Trophoblast cell (in vitro differentiated cells and primary cell): ENCODE measurements around the gene PANK4.

Experiments
- DNase-seq, 2 donors: peaks; one replicate each; pipeline ENCODE4 v3.0.0-alpha.2; 2016
- H2AFZ ChIP-seq: 2 replicates; pipeline ENCODE4 v1.6.1; 2013; ENCODE audit warnings: low read length, moderate library complexity, mild to moderate bottlenecking; ENCODE audit not compliant: insufficient read depth, poor library complexity
- H2AK5ac ChIP-seq: 2 replicates; pipeline ENCODE4 v1.6.1; 2013; ENCODE audit warnings: mild to moderate bottlenecking, low read length
- H2BK120ac ChIP-seq: 2 replicates; pipeline ENCODE4 v1.6.1; 2013; ENCODE audit warnings: low read length, mild to moderate bottlenecking, moderate library complexity; ENCODE audit not compliant: insufficient read depth, poor library complexity
- H2BK12ac ChIP-seq: 2 replicates; pipeline ENCODE4 v1.6.1; 2013; ENCODE audit warnings: mild to moderate bottlenecking, low read length, moderate library complexity
- H2BK5ac ChIP-seq: 2 replicates; pipeline ENCODE4 v1.6.1; 2013; ENCODE audit warnings: low read length, low read depth, moderate library complexity, mild to moderate bottlenecking; ENCODE audit not compliant: poor library complexity
- H3K14ac ChIP-seq: 2 replicates; pipeline ENCODE4 v1.6.1; 2013; ENCODE audit warnings: mild to moderate bottlenecking, low read length
- H3K18ac ChIP-seq: 2 replicates; pipeline ENCODE4 v1.6.1; 2013; ENCODE audit warnings: mild to moderate bottlenecking, low read length
- H3K23ac ChIP-seq: 2 replicates; pipeline ENCODE4 v1.6.1; 2013; ENCODE audit warnings: low read length
- H3K27ac ChIP-seq: 2 replicates; pipeline ENCODE4 v1.5.1; 2013; ENCODE audit warnings: low read depth, mild to moderate bottlenecking, inconsistent platforms, low read length, moderate library complexity
- H3K27me3 ChIP-seq: 2 replicates; pipeline ENCODE4 v1.6.1; 2013; ENCODE audit warnings: inconsistent platforms, mild to moderate bottlenecking, low read length, moderate library complexity; ENCODE audit not compliant: insufficient read depth
- H3K36me3 ChIP-seq, 2 experiments: 1 replicate in 1 of 2; 2 replicates in 1 of 2; pipeline ENCODE4 v1.6.1; 2013; ENCODE audit warnings: low read length in 2 of 2, mild to moderate bottlenecking in 2 of 2, moderate library complexity in 1 of 2; ENCODE audit not compliant: insufficient read depth in 2 of 2, control insufficient read depth in 1 of 2
- H3K4ac ChIP-seq: 2 replicates; pipeline ENCODE4 v1.6.1; 2013; ENCODE audit warnings: low read depth, mild to moderate bottlenecking, low read length, moderate library complexity
- H3K4me1 ChIP-seq, 2 experiments: 1 replicate in 1 of 2; 2 replicates in 1 of 2; pipeline ENCODE4 v1.6.1; 2013; ENCODE audit warnings: low read length in 2 of 2, mild to moderate bottlenecking in 2 of 2, moderate library complexity in 1 of 2; ENCODE audit not compliant: insufficient read depth in 2 of 2, control insufficient read depth in 1 of 2
- H3K4me2 ChIP-seq: 2 replicates; pipeline ENCODE4 v1.6.1; 2013; ENCODE audit warnings: inconsistent platforms, mild to moderate bottlenecking, low read length, moderate library complexity
- H3K4me3 ChIP-seq: 2 replicates; pipeline ENCODE4 v1.5.1; 2013; ENCODE audit warnings: mild to moderate bottlenecking, low read depth, low read length, inconsistent platforms
- H3K79me1 ChIP-seq: one replicate; pipeline ENCODE4 v1.6.1; 2013; ENCODE audit warnings: low read length
- H3K79me2 ChIP-seq: 2 replicates; pipeline ENCODE4 v1.6.1; 2013; ENCODE audit warnings: low read length, mild to moderate bottlenecking; ENCODE audit not compliant: control insufficient read depth, insufficient read depth, poor library complexity
- H3K9ac ChIP-seq: 2 replicates; pipeline ENCODE4 v1.6.1; 2013; ENCODE audit warnings: mild to moderate bottlenecking, low read length
- H3K9me3 ChIP-seq: 2 replicates; pipeline ENCODE4 v1.6.1; 2013; ENCODE audit warnings: low read depth, mild to moderate bottlenecking, control low read depth, inconsistent platforms, low read length; ENCODE audit not compliant: insufficient read depth
- H4K12ac ChIP-seq: 2 replicates; pipeline ENCODE4 v1.6.1; 2013; ENCODE audit warnings: low read depth, mild to moderate bottlenecking, low read length, moderate library complexity
- H4K8ac ChIP-seq: 2 replicates; pipeline ENCODE4 v1.6.1; 2013; ENCODE audit warnings: low read depth, mild to moderate bottlenecking, low read length, moderate library complexity
- H4K91ac ChIP-seq: one replicate; pipeline ENCODE4 v1.6.1; 2013; ENCODE audit warnings: low read depth, mild to moderate bottlenecking, low read length, moderate library complexity
- WGBS: extraction: QIAGEN DNeasy Blood & Tissue Kit; methylation state at CpG from one replicate; pipeline ENCODE4 v1.1.7; 2013; ENCODE audit warnings: missing lambda C conversion rate; ENCODE audit not compliant: insufficient read length, insufficient coverage; ENCODE audit errors: extremely low coverage; 5-methylcytosine and 5-hydroxymethylcytosine counted together

PANK4 gene

GRCh38 chr1:2516124-2516523, 10.3 kb downstream of the PANK4 start:
- no peaks in the 10 kb centered on the region for H3K79me2 ChIP-seq
- no peak overlapping the region for H2AFZ ChIP-seq
- no peak overlapping the region for H2AK5ac ChIP-seq
- no peaks in the 10 kb centered on the region for H3K27me3 ChIP-seq
- no peaks in the 10 kb centered on the region for H3K4me1 ChIP-seq
- H2BK120ac ChIP-seq, result no peak overlapping the region
- DNase-seq, result no peak
- no peak overlapping the region for H3K4me2 ChIP-seq
- H4K8ac ChIP-seq, result no peak overlapping the region
- no peak overlapping the region for H3K23ac ChIP-seq
- peaks cover 94 to 96% of the 10 kb centered on the region in 2 experiments for H3K36me3 ChIP-seq
- no peak overlapping the region for H2BK5ac ChIP-seq
- H3K4me3 ChIP-seq, result no peak overlapping the region
- no peak overlapping the region for H3K18ac ChIP-seq
- WGBS, result no CpG with 5 or more reads among the region's 17 CpGs
- H2BK12ac ChIP-seq, result no peak overlapping the region
- H3K14ac ChIP-seq, result no peak overlapping the region
- H4K91ac ChIP-seq, result no peak overlapping the region
- H3K27ac ChIP-seq, result no peak overlapping the region
- no peaks in the 10 kb centered on the region for H3K79me1 ChIP-seq
- no peak overlapping the region for H3K4ac ChIP-seq
- H3K9me3 ChIP-seq, result peaks cover 2% of the 10 kb centered on the region
- H3K9ac ChIP-seq, result no peak overlapping the region
- H4K12ac ChIP-seq, result no peak overlapping the region

GRCh38 chr1:2515763-2516080, 10.7 kb downstream of the PANK4 start:
- no peak overlapping the region for H3K14ac ChIP-seq
- H3K4me3 ChIP-seq, result no peak overlapping the region
- no peak overlapping the region for H4K8ac ChIP-seq
- H4K12ac ChIP-seq, result no peak overlapping the region
- no peaks in the 10 kb centered on the region for H3K27me3 ChIP-seq
- H3K79me2 ChIP-seq, result no peaks in the 10 kb centered on the region
- no peaks in the 10 kb centered on the region for H3K79me1 ChIP-seq
- no peak overlapping the region for H3K9ac ChIP-seq
- no peak overlapping the region for H3K18ac ChIP-seq
- no peak overlapping the region for H3K27ac ChIP-seq
- H2BK120ac ChIP-seq, result no peak overlapping the region
- no peak overlapping the region for H2AFZ ChIP-seq
- peaks cover 94 to 96% of the 10 kb centered on the region in 2 experiments for H3K36me3 ChIP-seq
- H3K4me1 ChIP-seq, result no peaks in the 10 kb centered on the region
- no peak overlapping the region for H2AK5ac ChIP-seq
- H2BK5ac ChIP-seq, result no peak overlapping the region
- no peak overlapping the region for H3K4me2 ChIP-seq
- H4K91ac ChIP-seq, result no peak overlapping the region
- no CpG with 5 or more reads among the region's 11 CpGs for WGBS
- no peak overlapping the region for H3K23ac ChIP-seq
- H3K4ac ChIP-seq, result no peak overlapping the region
- H3K9me3 ChIP-seq, result peaks cover 2% of the 10 kb centered on the region
- no peak overlapping the region for H2BK12ac ChIP-seq
- no peak for DNase-seq

DNA sequence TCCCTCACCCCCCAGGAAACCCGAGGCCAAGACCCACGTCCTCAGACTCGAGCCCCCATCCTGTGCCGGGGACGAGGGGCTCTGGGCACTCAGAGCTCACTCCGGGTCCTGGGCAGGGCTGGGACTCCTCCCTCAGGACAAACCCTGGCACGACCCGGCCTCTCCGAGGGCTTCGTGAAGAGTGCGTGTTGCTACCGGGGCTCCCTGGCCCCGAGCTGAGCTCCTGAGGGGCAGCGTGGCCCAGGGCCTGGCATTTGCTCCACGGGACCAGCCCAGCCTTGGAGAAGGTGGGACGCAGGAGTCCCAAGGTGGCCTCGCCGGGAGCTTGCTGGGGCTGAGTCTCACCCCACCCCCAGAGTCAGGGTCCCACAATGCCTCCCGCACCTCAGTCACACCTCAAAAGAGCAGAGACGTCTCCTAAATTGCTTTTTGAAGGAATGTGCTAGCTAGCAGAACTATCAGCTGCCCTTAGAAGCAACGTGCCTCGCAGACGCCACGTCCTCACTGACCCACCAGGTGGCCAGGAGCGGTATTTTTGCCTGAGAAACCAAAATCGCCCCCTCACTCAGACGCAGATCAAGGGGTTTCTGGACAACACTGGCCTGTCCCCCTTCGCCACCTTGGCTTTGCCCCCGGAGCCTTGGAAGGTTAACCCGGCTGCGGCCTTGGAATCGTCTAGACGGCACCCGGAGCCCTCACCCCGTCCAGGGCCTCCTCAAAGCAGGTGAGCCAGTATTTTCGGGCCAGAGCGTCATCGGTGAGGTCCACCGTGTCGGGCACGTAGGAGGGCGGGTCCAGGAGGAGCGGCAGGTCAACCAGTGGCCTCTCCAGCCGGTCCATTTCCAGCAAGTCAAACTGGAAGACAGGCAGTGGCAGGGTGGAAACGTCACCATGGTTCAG, 11.3 kb downstream of the PANK4 start:
- WGBS, result no CpG with 5 or more reads among the region's 45 CpGs
- Histone ChIP-seq H2BK5ac (no peak overlapping the region), H3K9ac (no peak overlapping the region), H4K8ac (no peak overlapping the region), H3K4me3 (no peak overlapping the region), H2AFZ (no peak overlapping the region), H3K9me3 (peaks cover 2% of the 10 kb centered on the region), H3K36me3 (peaks cover 94 to 96% of the 10 kb centered on the region in 2 experiments), H3K27ac (no peak overlapping the region), H3K14ac (no peak overlapping the region), H3K27me3 (no peaks in the 10 kb centered on the region), H2AK5ac (no peak overlapping the region), H3K4ac (no peak overlapping the region), H2BK120ac (no peak overlapping the region), H3K4me2 (no peak overlapping the region), H3K18ac (no peak overlapping the region), H3K23ac (no peak overlapping the region), H4K91ac (no peak overlapping the region), H3K4me1 (no peaks in the 10 kb centered on the region), H2BK12ac (no peak overlapping the region), H3K79me1 (no peaks in the 10 kb centered on the region), H4K12ac (no peak overlapping the region), H3K79me2 (no peaks in the 10 kb centered on the region)
- no peak for DNase-seq

- no peaks in the 10 kb centered on the region for H3K27me3 ChIP-seq
- H2BK5ac ChIP-seq, result no peak overlapping the region
- WGBS, result no CpG with 5 or more reads among the region's 43 CpGs
Measured at GRCh38 chr1:2513939-2514652, 12.3 kb downstream of the PANK4 start.

More at GRCh38 chr1:2513939-2514652, 12.3 kb downstream of the PANK4 start:
- no peak overlapping the region for H3K9ac ChIP-seq
- no peaks in the 10 kb centered on the region for H3K79me2 ChIP-seq
- H3K79me1 ChIP-seq, result no peaks in the 10 kb centered on the region
- no peak overlapping the region for H3K18ac ChIP-seq
- no peak overlapping the region for H2BK120ac ChIP-seq
- H3K9me3 ChIP-seq, result peaks cover 2% of the 10 kb centered on the region
- H3K4ac ChIP-seq, result no peak overlapping the region
- peaks cover 95 to 98% of the 10 kb centered on the region in 2 experiments for H3K36me3 ChIP-seq
- H4K12ac ChIP-seq, result no peak overlapping the region
- no peak overlapping the region for H2AFZ ChIP-seq
- no peak overlapping the region for H3K27ac ChIP-seq
- no peak overlapping the region for H3K14ac ChIP-seq
- H3K4me1 ChIP-seq, result no peaks in the 10 kb centered on the region
- H3K4me2 ChIP-seq, result no peak overlapping the region
- H3K4me3 ChIP-seq, result no peak overlapping the region
- no peak overlapping the region for H3K23ac ChIP-seq
- DNase-seq, result no peak
- no peak overlapping the region for H2AK5ac ChIP-seq
- H2BK12ac ChIP-seq, result no peak overlapping the region
- no peak overlapping the region for H4K91ac ChIP-seq
- H4K8ac ChIP-seq, result no peak overlapping the region
